Measurements from ENCODE around the gene NLRC5.

GRCh38 chr16:57087003-57087402 lies 97.6 kb downstream of the NLRC5 start:
- TF ChIP-seq POLR2AphosphoS5 (IDR thresholded peaks at IDR 0.05) (no peak), POLR2A (IDR thresholded peaks at IDR 0.05) (no peak)
- TF ChIP-seq, protein P1, sequence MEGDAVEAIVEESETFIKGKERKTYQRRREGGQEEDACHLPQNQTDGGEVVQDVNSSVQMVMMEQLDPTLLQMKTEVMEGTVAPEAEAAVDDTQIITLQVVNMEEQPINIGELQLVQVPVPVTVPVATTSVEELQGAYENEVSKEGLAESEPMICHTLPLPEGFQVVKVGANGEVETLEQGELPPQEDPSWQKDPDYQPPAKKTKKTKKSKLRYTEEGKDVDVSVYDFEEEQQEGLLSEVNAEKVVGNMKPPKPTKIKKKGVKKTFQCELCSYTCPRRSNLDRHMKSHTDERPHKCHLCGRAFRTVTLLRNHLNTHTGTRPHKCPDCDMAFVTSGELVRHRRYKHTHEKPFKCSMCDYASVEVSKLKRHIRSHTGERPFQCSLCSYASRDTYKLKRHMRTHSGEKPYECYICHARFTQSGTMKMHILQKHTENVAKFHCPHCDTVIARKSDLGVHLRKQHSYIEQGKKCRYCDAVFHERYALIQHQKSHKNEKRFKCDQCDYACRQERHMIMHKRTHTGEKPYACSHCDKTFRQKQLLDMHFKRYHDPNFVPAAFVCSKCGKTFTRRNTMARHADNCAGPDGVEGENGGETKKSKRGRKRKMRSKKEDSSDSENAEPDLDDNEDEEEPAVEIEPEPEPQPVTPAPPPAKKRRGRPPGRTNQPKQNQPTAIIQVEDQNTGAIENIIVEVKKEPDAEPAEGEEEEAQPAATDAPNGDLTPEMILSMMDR (IDR thresholded peaks at IDR 0.05 in 8 of 11, conservative IDR thresholded peaks at IDR 0.05 in 3 of 11) = no peak

Measured in spleen (tissue), 7 donors.